ENCODE results near the gene ITK.

Gene ITK

DNA sequence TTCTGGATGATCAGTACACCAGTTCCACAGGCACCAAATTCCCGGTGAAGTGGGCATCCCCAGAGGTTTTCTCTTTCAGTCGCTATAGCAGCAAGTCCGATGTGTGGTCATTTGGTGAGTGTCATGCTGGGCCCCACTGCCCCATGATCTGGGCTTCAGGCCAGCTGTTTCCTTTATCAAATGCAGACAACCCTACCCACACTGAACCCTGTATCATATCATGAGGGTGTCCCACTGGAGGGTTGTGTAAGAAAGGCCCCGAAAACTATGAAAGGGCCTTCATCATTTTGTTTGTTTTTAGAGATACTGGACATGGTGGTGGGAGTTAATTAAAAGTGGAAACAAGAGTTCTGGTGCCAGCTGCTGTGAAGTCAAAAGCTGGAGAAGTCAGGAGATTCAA lies 65.2 kb downstream of the ITK start:
- DNase-seq (ENCODE audit: low read depth, low spot score): no peak

DNA sequence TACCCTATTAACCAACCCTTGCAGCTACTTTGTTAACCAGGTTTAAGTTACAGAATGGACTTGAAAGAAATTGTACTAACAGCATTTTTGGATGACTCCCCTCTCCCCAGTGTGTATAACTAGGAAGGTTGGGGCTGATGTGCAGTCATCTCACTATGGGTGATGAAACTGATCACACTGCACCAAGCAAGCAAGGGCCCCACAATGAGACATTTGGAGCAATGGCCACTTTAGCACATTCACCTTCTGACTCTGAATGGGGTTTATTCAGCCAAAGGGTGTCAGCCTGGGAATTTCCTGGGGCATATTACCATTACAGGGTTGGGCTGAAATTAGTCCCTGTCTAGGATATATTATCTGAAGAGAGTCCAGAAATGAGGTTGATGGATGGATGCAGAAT lies 66.6 kb downstream of the ITK start:
- no peak for DNase-seq (ENCODE audit: low read depth, low spot score)

DNA sequence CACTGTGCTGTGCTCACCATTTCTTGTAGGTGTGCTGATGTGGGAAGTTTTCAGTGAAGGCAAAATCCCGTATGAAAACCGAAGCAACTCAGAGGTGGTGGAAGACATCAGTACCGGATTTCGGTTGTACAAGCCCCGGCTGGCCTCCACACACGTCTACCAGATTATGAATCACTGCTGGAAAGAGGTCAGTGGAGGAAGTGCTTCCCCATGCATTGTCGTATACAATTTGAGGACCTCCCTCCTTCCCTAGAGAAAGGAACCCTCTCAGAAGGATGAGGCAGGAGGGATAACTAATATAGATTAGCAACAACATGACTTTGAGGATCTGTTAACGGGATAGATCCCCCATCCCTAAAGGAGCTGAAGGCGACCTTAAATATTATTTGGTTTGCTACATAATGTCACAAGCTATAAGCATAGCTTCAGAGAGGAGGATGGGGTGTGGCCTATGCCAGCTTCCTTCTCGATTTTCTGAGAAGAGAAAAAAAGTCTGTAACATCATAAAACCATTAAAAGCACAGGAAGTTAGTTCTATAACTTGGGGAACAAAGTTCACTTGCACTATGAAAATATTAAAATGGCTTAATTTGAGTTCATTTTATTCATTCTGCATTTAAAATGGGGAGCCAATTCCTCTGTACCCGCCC lies 68.3 kb downstream of the ITK start:
- no peak for DNase-seq (ENCODE audit: low read depth, low spot score)

DNA sequence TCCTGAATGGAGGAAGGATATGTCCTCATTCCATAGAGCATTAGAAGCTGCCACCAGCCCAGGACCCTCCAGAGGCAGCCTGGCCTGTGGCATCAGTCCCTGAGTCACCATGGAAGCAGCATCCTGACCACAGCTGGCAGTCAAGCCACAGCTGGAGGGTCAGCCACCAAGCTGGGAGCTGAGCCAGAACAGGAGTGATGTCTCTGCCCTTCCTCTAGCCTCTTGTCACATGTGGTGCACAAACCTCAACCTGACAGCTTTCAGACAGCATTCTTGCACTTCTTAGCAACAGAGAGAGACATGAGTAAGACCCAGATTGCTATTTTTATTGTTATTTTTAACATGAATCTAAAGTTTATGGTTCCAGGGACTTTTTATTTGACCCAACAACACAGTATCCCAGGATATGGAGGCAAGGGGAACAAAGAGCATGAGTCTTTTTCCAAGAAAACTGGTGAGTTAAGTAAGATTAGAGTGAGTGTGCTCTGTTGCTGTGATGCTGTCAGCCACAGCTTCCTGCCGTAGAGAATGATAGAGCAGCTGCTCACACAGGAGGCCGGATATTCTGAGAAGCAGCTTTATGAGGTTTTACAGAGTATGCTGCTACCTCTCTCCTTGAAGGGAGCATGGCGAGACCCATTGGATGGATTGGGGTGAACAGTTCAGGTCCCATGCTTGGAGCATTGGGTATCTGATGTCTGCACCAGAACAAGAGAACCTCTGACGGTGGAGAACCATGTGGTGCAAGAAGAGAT lies 72.2 kb downstream of the ITK start:
- no peak for DNase-seq (ENCODE audit: low read depth, low spot score)

DNA sequence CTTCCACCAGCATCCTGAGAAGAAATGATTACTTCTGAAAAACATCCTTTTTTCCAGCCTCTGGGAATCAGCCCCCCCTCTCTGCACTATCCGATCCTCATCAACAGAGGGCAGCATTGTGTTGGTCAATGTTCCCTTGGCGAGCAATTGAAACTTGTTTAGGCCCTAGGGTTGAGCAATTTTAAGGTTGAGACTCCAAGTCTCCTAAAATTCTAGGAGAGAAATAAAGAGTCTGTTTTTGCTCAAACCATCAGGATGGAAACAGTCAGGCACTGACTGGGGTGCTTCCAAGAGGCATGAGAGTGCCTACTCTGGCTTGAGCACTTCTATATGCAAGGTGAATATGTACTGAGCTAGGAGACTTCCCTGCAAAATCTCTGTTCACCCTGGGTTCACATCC lies 72.9 kb downstream of the ITK start:
- no peak for DNase-seq (ENCODE audit: low read depth, low spot score)

DNA sequence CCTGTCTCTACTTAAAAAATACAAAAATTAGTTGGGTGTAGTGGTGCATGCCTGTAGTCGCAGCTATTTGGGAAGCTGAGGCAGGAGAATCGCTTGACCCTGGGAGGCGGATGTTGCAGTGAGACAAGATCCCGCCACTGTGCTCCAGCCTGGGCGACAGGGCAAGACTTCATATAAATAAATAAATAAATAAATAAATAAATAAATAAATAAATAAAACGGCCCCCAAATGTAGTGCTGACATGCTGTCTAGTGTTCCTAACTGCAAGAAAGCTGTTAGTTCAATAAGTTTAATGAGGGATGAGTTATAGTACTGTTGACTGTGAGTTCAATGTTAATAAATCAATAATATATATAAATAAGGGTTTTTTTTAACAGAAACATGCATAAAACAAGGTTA lies 77.8 kb downstream of the ITK start:
- DNase-seq (ENCODE audit: low read depth, low spot score): no peak

DNA sequence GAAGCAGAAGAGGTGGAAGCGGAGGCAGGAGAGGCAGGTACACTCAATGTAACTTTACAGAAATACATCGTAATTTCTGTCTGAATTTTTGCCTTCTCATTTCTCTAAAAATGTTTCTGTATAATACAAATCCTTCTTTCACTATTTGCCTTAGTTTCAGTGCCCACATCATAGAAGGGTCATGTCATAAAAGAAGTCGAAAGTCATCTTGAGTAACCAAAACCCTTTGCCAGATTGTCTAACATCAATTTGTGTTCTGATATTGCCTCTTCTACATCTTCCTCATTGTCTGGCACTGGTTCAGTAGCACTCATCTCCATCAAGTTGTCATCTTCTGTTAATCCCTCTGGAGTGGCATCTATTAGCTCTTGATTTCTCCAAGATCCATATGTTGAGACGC lies 79.1 kb downstream of the ITK start:
- no peak for DNase-seq (ENCODE audit: low read depth, low spot score)

DNA sequence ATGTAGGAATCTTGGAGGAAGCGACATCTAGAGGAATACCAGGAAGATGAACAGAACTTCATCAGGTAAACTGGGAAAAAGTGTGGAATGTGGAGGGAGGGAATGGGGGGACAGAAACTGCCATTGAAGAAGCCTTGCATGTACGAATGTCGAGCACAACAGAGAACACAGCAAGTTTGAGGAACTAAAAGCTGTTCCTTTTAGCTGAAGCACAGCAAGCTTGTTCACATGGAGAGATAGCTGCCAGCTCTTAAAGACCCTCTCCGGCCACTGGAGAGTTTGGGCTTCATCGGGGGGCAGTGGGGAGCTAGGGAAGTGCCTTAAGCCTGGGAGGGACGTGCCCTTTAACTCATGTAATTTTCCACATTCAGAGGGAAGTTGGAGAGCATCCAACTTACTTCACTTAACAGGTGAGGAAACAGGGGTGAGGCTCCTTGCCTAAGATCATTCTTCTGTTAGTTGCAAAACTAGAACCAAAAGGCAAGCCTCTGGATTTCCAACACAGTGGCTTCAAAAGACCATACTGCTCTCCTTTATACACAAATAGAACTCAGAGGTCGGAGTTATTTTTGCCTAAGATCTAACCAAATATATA lies 83.0 kb downstream of the ITK start:
- DNase-seq (ENCODE audit: low read depth, low spot score): no peak

DNA sequence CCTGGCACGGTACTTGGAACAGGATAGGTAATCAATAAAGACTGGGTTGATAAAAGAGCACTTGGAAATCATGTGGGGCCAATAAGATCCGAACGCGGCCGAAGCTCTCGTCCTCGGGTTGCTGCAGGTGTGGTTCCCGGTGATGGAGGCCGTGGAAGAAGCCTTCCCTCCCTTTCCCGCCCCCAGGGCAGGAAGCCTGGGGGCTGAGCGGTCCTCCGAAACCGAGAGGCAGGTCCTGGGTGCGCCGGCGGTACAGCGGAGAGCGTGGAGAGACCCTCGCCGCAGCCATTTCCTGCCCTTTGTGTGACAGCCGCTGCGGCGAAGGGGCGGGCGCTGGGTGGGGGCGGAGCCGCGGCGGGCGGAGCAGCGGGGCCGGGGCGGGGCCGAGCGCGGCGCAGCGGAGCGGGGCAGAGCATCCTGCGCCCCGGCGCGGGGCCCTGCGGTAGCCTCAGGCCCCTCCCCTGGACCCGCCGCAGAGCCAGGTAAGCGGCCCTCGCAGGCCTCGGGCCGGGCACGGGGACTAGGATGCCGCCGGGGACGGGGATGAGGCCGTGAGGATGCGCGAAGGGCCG lies 85.2 kb downstream of the ITK start, which contains the start of gene CYFIP2:
TSS of gene CYFIP2 (plus strand) at position 410 of the 572 bp plus-strand sequence. CDS start 19,239 bp downstream, outside the sequence.
- DNase-seq (ENCODE audit: low read depth, low spot score): no peak

DNA sequence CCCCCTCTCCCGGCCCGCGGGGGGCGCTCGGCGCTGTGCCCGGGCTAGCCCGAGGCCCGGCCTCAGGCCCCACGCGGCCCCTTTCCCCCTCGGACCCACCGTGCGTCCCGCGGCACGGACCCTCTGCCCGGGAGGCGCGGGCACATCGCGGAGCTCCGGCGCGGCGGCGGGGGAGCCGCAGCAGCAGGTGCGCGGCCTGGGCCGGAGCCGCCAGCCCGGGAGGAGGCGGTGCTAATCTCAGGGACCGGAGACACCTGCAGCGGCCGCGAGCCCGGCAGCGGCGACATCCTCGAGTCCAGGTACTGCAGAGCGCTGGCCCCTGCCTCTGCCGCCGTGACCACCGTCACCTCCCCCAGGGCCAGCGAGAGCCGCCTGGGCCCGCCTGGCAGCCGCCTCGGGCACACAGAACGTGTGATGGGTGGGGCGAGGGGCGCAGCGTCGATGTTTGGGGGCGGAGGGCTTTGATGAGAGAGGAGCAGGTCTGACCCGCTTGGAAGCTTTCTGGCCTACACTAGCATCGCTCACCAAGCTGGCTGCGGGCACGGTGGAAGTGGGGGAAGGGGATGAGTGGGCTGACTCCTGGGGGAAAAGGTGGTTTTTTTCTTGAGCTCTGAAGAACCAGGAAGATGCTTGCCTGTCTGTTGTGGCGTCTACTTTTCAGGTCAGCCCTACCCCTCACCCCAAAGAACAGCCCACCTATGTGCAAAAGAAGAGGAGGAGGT lies 85.8 kb downstream of the ITK start:
- no peak for DNase-seq (ENCODE audit: low read depth, low spot score)

DNA sequence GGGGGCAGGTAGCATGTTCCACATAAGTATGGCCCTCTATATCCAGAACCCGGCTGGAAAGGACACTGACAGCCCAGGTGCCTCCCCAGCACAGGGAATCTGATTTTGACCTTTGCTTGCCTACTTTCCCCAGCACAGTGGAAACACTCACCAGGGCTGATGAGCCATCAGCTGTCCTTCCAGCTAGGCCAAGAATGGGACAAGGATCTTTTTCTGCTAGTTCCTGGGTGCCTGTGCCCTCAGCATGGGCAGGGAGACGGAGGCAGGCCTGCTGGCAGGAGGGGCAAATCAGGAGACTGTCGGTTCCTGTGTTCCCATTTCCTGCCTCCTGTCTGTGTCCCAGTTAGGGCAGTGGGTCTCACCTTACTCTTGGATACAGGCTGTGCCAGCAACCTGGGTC lies 86.4 kb downstream of the ITK start:
- DNase-seq (ENCODE audit: low read depth, low spot score): no peak

DNA sequence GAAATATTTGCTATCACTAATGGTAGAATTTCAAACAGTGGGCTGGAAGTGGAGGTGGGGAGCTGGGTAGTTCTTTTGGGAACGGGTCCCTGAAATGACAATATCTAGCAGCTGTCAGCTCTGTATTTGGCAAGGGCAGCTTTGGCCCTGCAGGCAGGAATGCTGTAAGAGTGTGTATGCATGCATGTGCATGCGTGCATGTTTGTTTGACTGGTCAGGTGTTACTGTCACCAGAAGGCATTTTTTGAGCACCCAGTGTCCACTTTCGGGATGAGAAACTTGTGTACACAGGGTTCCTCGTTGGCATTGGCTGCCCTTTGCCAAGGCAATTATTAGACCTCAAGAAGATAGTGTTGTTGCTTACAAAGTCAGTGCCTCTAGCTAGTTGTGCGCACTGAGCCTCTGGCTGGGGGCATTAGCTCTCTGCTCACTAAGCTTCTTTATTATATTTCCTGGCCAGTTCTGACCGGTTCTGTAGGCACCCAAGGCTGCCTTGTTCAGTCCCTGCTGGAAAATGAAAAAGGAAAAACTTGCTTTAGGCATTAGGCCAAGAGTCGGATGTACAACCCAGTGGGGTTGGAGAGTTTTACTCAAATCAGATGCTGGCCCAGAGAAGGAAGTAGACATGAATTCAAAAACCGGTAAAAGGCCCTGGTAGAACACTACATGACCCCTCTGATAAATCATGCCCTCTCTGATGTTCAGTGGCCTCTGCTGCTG lies 87.3 kb downstream of the ITK start:
- DNase-seq (ENCODE audit: low read depth, low spot score): no peak

DNA sequence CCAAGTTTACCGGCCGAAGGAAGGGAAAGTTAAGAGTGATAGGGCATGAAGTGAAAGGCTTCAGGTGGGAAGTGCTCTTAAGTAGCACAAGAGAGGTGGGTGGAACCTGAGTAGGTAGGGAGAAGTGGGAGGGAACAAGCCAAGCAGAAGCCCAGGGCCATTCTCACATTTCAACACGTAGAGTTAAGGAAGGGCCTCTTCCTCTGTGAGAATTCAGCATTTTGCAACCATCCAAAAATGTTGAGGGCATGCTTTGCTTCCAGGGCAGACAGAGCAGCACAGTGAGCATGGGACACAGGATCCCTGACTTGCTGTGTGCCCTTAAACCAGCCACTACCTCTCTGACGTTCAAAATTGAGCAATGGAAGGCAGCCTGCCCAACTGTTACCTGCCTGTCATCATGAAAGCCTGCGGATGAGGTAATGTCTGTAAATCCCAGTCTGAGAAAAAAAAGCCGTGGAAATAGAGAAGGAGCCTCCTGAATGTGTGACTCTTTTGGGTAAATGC lies 88.6 kb downstream of the ITK start:
- no peak for DNase-seq (ENCODE audit: low read depth, low spot score)

DNA sequence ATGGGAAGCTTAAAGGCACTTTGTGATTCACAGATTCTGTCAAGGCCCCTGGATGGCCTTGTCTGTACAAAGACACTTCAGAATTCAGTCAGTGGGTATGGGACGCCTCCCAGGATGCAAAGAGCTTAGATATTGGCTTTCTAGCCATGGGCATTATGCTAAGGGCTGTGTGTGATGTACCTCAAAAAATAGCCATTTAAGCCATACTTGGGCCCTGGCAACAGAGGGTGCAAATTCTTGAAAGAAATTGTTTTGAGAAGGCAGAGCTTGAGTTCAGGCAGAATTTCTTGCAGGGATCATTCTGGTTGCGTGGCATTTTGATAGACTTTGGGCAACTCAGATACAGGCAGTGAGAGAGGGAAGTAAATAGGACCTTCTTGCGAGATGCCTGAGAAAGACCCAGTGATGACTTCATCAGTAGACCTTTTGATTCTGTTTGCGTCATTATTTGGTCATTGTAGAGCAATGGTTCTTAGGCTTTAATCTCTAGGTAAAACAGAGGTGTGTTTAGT lies 89.2 kb downstream of the ITK start:
- DNase-seq (ENCODE audit: low read depth, low spot score): no peak

DNA sequence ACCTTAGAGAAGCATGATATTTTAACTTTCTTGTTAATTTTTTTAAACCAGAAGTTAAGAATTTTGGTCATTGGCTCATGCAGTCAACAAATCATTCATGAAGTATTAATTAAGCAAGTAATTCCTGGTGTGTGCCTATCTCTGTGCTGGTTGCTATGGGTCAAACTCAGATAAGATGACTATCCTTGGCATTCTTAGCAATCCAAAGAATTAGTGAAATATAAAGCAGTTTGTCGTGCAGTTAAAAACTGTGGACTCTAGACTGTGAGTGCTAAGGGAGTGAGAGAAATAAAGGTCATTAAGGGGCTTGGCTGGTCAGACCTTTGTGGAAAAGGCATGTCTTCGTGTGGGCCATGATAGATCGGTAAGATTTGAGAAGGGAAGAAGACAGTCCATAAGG lies 90.1 kb downstream of the ITK start:
- DNase-seq (ENCODE audit: low read depth, low spot score): no peak

DNA sequence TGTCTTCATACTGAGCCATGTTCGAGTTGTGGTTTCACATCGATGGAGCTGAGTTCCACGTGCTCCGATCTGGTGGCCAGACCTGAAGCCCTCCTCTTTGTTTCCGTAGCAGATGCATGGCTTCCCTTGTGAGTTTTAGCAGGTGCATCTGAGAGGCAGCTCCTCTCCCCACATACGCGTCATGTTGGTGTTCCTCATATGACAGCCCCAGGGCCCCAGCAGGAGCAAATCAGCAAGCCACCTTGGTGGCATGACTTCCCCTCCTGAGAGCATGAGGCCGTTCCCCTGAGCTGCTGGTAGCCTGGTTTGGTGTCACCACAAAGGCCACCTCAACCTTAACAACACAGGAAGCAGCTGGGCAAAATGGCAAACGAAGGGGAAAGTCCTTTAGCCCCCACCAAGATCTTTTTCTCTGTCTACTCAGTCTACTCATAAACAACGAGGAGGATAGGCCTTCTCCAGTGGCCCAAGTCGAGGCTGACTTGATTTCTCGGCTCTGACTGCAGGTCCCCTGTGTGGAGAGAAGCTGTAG lies 91.2 kb downstream of the ITK start:
- DNase-seq (ENCODE audit: low read depth, low spot score): no peak

DNA sequence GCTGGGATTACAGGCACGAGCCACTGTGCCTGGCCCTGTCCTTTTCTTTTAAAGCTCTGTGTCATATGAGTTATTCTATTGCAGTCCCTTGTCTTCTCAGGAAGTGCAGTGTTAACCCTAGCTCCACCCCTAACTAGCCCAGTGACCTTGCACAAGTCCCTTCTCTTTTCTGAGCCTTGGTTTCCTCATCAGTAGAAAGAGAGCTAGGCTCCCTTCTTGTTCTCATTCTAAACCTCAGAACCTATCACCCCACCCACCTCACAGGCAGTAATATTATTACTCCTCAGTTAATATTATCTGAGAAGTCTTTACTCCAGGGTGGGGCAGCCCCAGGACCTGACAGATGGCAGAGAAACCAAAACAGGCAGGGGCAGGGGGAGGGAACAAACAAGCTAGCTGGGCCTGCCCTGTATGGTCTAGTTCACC lies 92.5 kb downstream of the ITK start:
- DNase-seq (ENCODE audit: low read depth, low spot score): no peak

DNA sequence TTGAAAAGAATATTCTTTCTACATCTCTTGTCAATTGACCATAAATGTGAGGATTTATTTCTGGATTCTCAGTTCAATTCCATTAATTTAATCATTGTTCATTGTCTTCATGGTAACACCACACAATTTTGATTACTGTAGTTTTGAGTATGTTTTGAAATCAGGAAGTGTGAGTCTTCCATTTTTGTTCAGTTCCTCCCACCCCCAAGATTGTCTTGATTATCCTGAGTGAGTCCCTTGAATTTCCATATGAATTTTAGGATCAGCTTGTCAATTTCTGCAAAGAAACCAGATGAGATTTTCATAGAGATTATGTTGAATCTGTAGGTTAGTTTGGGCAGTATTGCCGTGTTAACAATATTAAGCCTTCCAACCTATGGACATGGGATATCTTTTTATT lies 94.8 kb downstream of the ITK start:
- DNase-seq (ENCODE audit: low read depth, low spot score): no peak

DNA sequence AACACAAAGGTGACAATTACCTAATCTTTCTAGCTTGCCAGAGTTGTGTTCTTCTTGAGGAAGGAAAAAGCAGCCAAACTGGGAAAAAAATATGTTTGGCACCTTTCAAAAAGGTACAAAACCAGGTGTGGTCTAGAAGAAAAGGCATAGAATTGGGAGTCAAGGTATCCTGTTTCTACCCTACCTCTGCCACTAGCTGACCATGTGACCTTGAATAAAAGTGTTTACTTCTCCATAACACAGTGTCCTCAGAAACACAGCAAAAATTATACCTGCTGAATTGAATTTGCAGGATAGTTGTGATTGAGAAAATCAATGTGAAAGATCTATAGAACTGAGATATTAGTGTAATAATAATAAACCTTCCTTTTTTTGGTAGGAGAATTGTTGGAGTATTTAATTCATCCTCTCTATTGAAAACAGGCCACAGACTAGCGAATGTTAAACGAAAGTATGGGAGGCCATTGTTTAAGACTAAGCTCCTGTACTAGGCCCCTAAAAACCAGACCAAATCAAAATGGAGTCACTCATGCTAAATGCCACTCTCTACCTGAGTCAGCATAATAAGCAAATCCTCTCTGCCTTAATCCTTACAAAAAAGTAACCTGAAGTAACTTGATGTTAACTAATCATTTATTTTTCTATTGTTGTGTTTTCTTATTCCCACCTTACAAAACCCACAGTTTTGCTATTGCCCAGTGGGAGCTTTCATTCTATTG lies 97.8 kb downstream of the ITK start:
- no peak for DNase-seq (ENCODE audit: low read depth, low spot score)

All from brain pericyte (primary cell).